IPS-NIHi7 (cell line): ENCODE data around the gene DOK4.

Experiments used
- DNase-seq: peaks from one replicate; pipeline ENCODE4 v3.0.0; 2012; ENCODE audit warnings: mixed read lengths; ENCODE audit errors: extremely low spot score

The DOK4 gene

GRCh38 chr16:57485916-57486857, at the start of gene DOK4:
Gene DOK4 (minus strand): TSS chr16:57486493. CDS start chr16:57479507, 6,986 bp downstream.
- peak; percentile 97 for DNase-seq

GRCh38 chr16:57535680-57536305, 49.5 kb upstream of the DOK4 start:
- peak; percentile 99 for DNase-seq

GRCh38 chr16:57534881-57535658, 48.8 kb upstream of the DOK4 start:
- peak; percentile 16 for DNase-seq

- peak; percentile 2 for DNase-seq
These were observed 48.1 kb upstream of the DOK4 start for GRCh38 chr16:57534337-57534880.

- DNase-seq, result peak; percentile 1
These were observed 47.4 kb upstream of the DOK4 start for GRCh38 chr16:57533431-57534336.

GRCh38 chr16:57532266-57532625, 46.0 kb upstream of the DOK4 start:
- no peak for DNase-seq

- peak; percentile 3 for DNase-seq
These were observed 45.5 kb upstream of the DOK4 start for GRCh38 chr16:57531635-57532265.

GRCh38 chr16:57531253-57531575, 44.9 kb upstream of the DOK4 start:
- DNase-seq, result peak; percentile 2

- DNase-seq, result peak; percentile 5
These were observed 44.4 kb upstream of the DOK4 start for GRCh38 chr16:57530522-57531252.

GRCh38 chr16:57530104-57530521, 43.8 kb upstream of the DOK4 start:
- DNase-seq, result peak; percentile 50

- peak; percentile 4 for DNase-seq
These were observed 43.3 kb upstream of the DOK4 start for GRCh38 chr16:57529391-57530103.

GRCh38 chr16:57528499-57529390, 42.5 kb upstream of the DOK4 start:
- peak; percentile 88 for DNase-seq

- no peak for DNase-seq
These were observed 41.5 kb upstream of the DOK4 start for GRCh38 chr16:57527610-57528360.

- no peak for DNase-seq
These were observed 40.7 kb upstream of the DOK4 start for GRCh38 chr16:57527027-57527426.

GRCh38 chr16:57526498-57526897, 40.2 kb upstream of the DOK4 start:
- DNase-seq, result no peak

GRCh38 chr16:57525761-57526160, 39.5 kb upstream of the DOK4 start:
- DNase-seq, result no peak

GRCh38 chr16:57522960-57523359, 36.7 kb upstream of the DOK4 start:
- DNase-seq, result no peak
